Amniotic stem cell (primary cell): ENCODE measurements around the gene CDC37L1.

Experiments used
- DNase-seq: peaks from one replicate; lab custom pipeline; 2025; lab: John Stamatoyannopoulos, UW

CDC37L1 gene

GRCh38 chr9:4668604-4669003, 10.8 kb upstream of the CDC37L1 start:
- DNase-seq, result no peak

- no peak for DNase-seq
Observed at GRCh38 chr9:4669890-4670289, 9.5 kb upstream of the CDC37L1 start.

GRCh38 chr9:4670591-4670990, 8.8 kb upstream of the CDC37L1 start:
- no peak for DNase-seq

- DNase-seq, result no peak
Observed at GRCh38 chr9:4671737-4672136, 7.6 kb upstream of the CDC37L1 start.

- DNase-seq, result peak; percentile 70
Observed at GRCh38 chr9:4674783-4675182, 4.6 kb upstream of the CDC37L1 start.

GRCh38 chr9:4677392-4677791, 2.0 kb upstream of the CDC37L1 start:
- no peak for DNase-seq

- DNase-seq, result no peak
Observed at GRCh38 chr9:4678679-4679267, 596 bp upstream of the CDC37L1 start.

- no peak for DNase-seq
Observed at GRCh38 chr9:4680173-4680525, 780 bp downstream of the CDC37L1 start.

- no peak for DNase-seq
Observed at GRCh38 chr9:4680750-4681149, 1.4 kb downstream of the CDC37L1 start.

- no peak for DNase-seq
Observed at GRCh38 chr9:4684820-4685219, 5.5 kb downstream of the CDC37L1 start.

GRCh38 chr9:4686112-4686511, 6.7 kb downstream of the CDC37L1 start:
- DNase-seq, result no peak

- DNase-seq, result no peak
Observed at GRCh38 chr9:4686584-4686983, 7.2 kb downstream of the CDC37L1 start.

- no peak for DNase-seq
Observed at GRCh38 chr9:4689021-4689420, 9.7 kb downstream of the CDC37L1 start.

GRCh38 chr9:4689687-4690104, 10.3 kb downstream of the CDC37L1 start:
- DNase-seq, result no peak

- DNase-seq, result no peak
Observed at GRCh38 chr9:4690144-4690543, 10.8 kb downstream of the CDC37L1 start.

GRCh38 chr9:4691795-4692194, 12.4 kb downstream of the CDC37L1 start:
- no peak for DNase-seq

GRCh38 chr9:4700091-4700490, 20.7 kb downstream of the CDC37L1 start:
- DNase-seq, result no peak

- no peak for DNase-seq
Observed at GRCh38 chr9:4700932-4701331, 21.6 kb downstream of the CDC37L1 start.

- DNase-seq, result no peak
Observed at GRCh38 chr9:4701526-4701925, 22.2 kb downstream of the CDC37L1 start.

- no peak for DNase-seq
Observed at GRCh38 chr9:4704129-4704528, 24.8 kb downstream of the CDC37L1 start.

- DNase-seq, result no peak
Observed at GRCh38 chr9:4706021-4706420, 26.7 kb downstream of the CDC37L1 start.

GRCh38 chr9:4706971-4707622, 27.7 kb downstream of the CDC37L1 start:
- no peak for DNase-seq

- DNase-seq, result no peak
Observed at GRCh38 chr9:4709380-4709779, 30.0 kb downstream of the CDC37L1 start.

GRCh38 chr9:4713849-4714248, 34.5 kb downstream of the CDC37L1 start:
- DNase-seq, result no peak
